Hepatocyte (in vitro differentiated cells): Measurements from ENCODE around the gene C1orf21. TPM values are rescaled to one million over a fixed set of nuclear protein-coding genes. Genes with fewer than 3 reads are reported as not detected.

Experiments
- DNase-seq: peaks from one replicate; pipeline ENCODE4 v3.0.0-alpha.2; 2016; ENCODE audit warnings: low spot score
- H2AFZ ChIP-seq: fragments of 200-600 bp; sonication (generic); 2 replicates; pipeline ENCODE4 v1.6.0; 2016; ENCODE audit warnings: antibody characterized with exemption, mild to moderate bottlenecking
- H3K27ac ChIP-seq: fragments of 200-600 bp; sonication (generic); 2 replicates; pipeline ENCODE4 v1.5.1; 2016; ENCODE audit warnings: mild to moderate bottlenecking
- H3K27me3 ChIP-seq: fragments of 200-600 bp; sonication (generic); 2 replicates; pipeline ENCODE4 v1.6.1; 2016
- H3K36me3 ChIP-seq: fragments of 200-600 bp; sonication (generic); replicated peaks from 2 replicates; pipeline ENCODE4 v1.5.1; 2016; ENCODE audit warnings: low read depth; ENCODE audit not compliant: insufficient read depth
- H3K4me1 ChIP-seq: fragments of 200-600 bp; sonication (generic); 2 replicates; pipeline ENCODE4 v1.5.1; 2016; ENCODE audit warnings: mild to moderate bottlenecking, moderate library complexity; ENCODE audit not compliant: insufficient read depth
- H3K4me2 ChIP-seq: fragments of 200-600 bp; sonication (generic); 2 replicates; pipeline ENCODE4 v1.6.0; 2016
- H3K4me3 ChIP-seq: fragments of 200-600 bp; sonication (generic); 2 replicates; pipeline ENCODE4 v1.5.1; 2016; ENCODE audit warnings: mild to moderate bottlenecking
- H3K79me2 ChIP-seq: fragments of 200-600 bp; sonication (generic); 2 replicates; pipeline ENCODE4 v1.6.0; 2017; ENCODE audit warnings: mild to moderate bottlenecking
- H3K9me2 ChIP-seq: fragments of 200-600 bp; sonication (generic); replicated peaks from 2 replicates; pipeline ENCODE4 v1.6.0; 2017; ENCODE audit warnings: mild to moderate bottlenecking; ENCODE audit not compliant: insufficient read depth
- H3K9me3 ChIP-seq: fragments of 200-600 bp; sonication (generic); 2 replicates; pipeline ENCODE4 v1.5.1; 2016; ENCODE audit warnings: low read depth, mild to moderate bottlenecking
- H4K20me1 ChIP-seq: fragments of 200-600 bp; sonication (generic); 2 replicates; pipeline ENCODE4 v1.6.0; 2016; ENCODE audit warnings: mild to moderate bottlenecking; ENCODE audit not compliant: insufficient read depth, poor library complexity, severe bottlenecking
- EZH2 ChIP-seq: fragments of 200-600 bp; sonication (generic); IDR thresholded peaks from 2 replicates; pipeline ENCODE4 v1.6.1; 2016; ENCODE audit warnings: antibody characterized with exemption, mild to moderate bottlenecking, borderline replicate concordance
- EZH2phosphoT487 ChIP-seq: fragments of 200-600 bp; sonication (generic); IDR thresholded peaks from one replicate; pipeline ENCODE4 v1.6.1; 2018; ENCODE audit warnings: antibody characterized with exemption, mild to moderate bottlenecking, low read depth, moderate library complexity; ENCODE audit not compliant: unreplicated experiment, severe bottlenecking
- WGBS: methylation state at CpG from one replicate; pipeline ENCODE4 v1.1.6; 2016; ENCODE audit warnings: low lambda C conversion rate; ENCODE audit errors: missing lambda C conversion rate; 5-methylcytosine and 5-hydroxymethylcytosine counted together
- polyA plus RNA-seq: library from polyadenylated mRNA; unstranded; fragments of >200 nt; fragmentation: Nextera tagmentation; extraction: Ambion mirVana; gene quantifications from 2 replicates; pipeline ENCODE4 v1.2.1, GENCODE V29; 2016
- total RNA-seq: library from RNA; depleted of rRNA; stranded (reverse); fragments of >200 nt; gene quantifications from 2 replicates; pipeline ENCODE4 v1.2.3, GENCODE V29; 2014
- TF ChIP-seq, protein P1 (sequence below): fragments of 200-600 bp; sonication (generic); IDR thresholded peaks from 2 replicates; pipeline ENCODE4 v1.5.1; 2016; ENCODE audit warnings: antibody characterized with exemption, mild to moderate bottlenecking; ENCODE audit not compliant: poor library complexity

The C1orf21 gene
- total and polyA plus RNA-seq, 2 experiments from 2014 or later: 26.9 to 37.9 TPM

DNA sequence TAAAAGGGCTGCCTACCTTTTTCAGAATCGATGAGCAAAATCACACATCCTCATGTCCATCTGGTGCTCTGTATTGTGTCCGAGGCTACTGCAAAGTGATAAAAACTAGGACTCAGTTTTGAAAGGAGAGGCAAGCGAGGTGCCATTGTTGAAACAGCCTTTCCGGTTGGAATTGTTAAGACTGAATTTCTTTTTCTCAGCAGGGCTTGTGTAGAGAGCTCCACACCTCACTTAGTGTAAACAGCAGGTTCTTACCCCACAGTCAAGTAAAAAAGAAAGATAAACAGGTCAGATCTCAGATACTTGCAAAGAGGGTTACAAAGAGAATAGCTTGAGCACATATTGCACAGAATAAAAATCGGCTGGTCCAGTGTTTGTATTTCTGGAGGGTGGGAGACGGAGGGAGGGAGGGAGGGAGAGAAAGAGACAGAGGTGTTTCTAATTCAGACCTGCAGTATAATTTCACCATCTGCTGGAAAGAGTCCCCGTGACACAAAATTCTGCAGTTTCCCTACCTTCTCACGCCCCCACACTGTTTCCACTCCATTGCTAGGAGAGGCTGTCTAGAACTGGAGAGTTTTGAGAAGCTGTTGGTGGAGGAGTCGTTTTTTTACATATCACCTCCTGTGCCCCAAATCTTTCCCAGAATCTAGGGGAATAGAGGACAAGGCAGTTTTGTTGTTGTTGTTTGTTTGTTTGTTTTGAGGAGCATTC lies 285.3 kb downstream of the C1orf21 start:
- no peak for DNase-seq
- peak overlapping the region; percentile 47 for H3K4me2 ChIP-seq
- H3K79me2 ChIP-seq: no peaks in the 10 kb centered on the region
- no peaks in the 10 kb centered on the region for H3K4me1 ChIP-seq
- H3K36me3 ChIP-seq: no peaks in the 10 kb centered on the region
- H3K27me3 ChIP-seq: no peaks in the 10 kb centered on the region
- H4K20me1 ChIP-seq: no peaks in the 10 kb centered on the region
- WGBS: 38% methylated on average over 9 of the region's 9 CpGs
- H3K27ac ChIP-seq: no peak overlapping the region
- no peaks in the 10 kb centered on the region for H3K9me2 ChIP-seq
- TF ChIP-seq EZH2: no peak
- peak overlapping the region; percentile 40 for H2AFZ ChIP-seq
- no peak overlapping the region for H3K4me3 ChIP-seq
- no peaks in the 10 kb centered on the region for H3K9me3 ChIP-seq

DNA sequence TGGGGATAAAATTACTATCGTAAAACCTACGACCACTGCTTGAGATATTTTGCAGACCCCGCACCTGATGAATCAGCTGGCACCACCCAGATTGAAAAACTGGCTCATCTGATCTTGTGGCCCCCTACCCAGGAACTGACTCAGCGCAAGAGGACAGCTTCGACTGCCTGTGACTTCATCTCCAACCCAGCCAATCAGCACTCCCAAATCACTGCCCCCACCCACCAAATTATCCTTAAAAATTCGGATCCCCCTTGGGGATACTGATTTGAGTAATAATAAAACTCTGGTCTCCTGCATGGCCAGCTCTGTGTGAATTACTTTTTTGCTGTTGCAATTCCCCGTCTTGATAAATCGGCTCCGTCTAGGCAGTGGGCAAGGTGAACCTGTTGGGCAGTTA lies 286.5 kb downstream of the C1orf21 start:
- Histone ChIP-seq H3K27me3 (no peaks in the 10 kb centered on the region), H3K4me2 (no peak overlapping the region), H3K4me1 (no peaks in the 10 kb centered on the region), H4K20me1 (no peaks in the 10 kb centered on the region), H3K27ac (no peak overlapping the region), H3K79me2 (no peaks in the 10 kb centered on the region), H3K36me3 (no peaks in the 10 kb centered on the region), H3K4me3 (no peak overlapping the region), H2AFZ (no peak overlapping the region), H3K9me3 (no peaks in the 10 kb centered on the region), H3K9me2 (no peaks in the 10 kb centered on the region)
- no peak for TF ChIP-seq EZH2
- TF ChIP-seq, protein P1, sequence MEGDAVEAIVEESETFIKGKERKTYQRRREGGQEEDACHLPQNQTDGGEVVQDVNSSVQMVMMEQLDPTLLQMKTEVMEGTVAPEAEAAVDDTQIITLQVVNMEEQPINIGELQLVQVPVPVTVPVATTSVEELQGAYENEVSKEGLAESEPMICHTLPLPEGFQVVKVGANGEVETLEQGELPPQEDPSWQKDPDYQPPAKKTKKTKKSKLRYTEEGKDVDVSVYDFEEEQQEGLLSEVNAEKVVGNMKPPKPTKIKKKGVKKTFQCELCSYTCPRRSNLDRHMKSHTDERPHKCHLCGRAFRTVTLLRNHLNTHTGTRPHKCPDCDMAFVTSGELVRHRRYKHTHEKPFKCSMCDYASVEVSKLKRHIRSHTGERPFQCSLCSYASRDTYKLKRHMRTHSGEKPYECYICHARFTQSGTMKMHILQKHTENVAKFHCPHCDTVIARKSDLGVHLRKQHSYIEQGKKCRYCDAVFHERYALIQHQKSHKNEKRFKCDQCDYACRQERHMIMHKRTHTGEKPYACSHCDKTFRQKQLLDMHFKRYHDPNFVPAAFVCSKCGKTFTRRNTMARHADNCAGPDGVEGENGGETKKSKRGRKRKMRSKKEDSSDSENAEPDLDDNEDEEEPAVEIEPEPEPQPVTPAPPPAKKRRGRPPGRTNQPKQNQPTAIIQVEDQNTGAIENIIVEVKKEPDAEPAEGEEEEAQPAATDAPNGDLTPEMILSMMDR: no peak
- no peak for TF ChIP-seq EZH2phosphoT487
- no peak for DNase-seq
- WGBS: 74% methylated on average over 9 of the region's 9 CpGs

DNA sequence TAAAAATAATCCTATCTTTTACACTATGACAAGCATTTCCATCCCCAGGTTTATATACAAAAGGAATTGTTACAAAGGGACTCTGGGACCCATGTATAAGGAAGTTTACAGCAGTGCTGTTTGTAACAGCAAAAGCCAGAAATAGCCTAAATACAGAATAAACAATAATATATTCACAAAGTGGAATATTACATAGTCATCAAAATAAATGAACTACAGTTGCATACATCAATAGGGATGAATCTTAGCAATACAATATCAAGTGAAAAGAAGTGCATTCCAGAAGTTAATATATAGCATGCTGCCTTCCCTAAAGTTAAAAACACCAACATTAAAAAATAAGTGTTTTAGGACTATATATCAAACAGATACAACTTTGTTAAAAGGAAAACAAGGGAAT lies 290.5 kb downstream of the C1orf21 start:
- DNase-seq: no peak
- Histone ChIP-seq H3K4me1 (no peaks in the 10 kb centered on the region), H3K9me3 (no peaks in the 10 kb centered on the region), H3K79me2 (no peaks in the 10 kb centered on the region), H3K27me3 (no peaks in the 10 kb centered on the region), H3K4me2 (no peak overlapping the region), H4K20me1 (no peaks in the 10 kb centered on the region), H3K36me3 (no peaks in the 10 kb centered on the region), H3K4me3 (no peak overlapping the region), H3K9me2 (no peaks in the 10 kb centered on the region), H2AFZ (no peak overlapping the region), H3K27ac (no peak overlapping the region)
- no peak for TF ChIP-seq EZH2
- TF ChIP-seq, protein P1: no peak
- TF ChIP-seq EZH2phosphoT487: no peak
